ENCODE results near the gene WWC2.

The WWC2 gene

GRCh38 chr4:183329954-183330742, 231.1 kb downstream of the WWC2 start:
- no peak overlapping the region for H3K4me3 Mint-ChIP-seq
- no peak overlapping the region for H3K27ac Mint-ChIP-seq (ENCODE audit: low read depth)
- DNase-seq (ENCODE audit: low spot score in 2 of 2): no peak
- H3K36me3 Mint-ChIP-seq (ENCODE audit: insufficient read depth): no peaks in the 10 kb centered on the region
- H3K27me3 Mint-ChIP-seq: peaks cover 39% of the 10 kb centered on the region
- H3K4me1 Mint-ChIP-seq: no peaks in the 10 kb centered on the region
- ATAC-seq (replicated peaks; ENCODE audit: extremely low read depth, poor library complexity, severe bottlenecking): no peak
- no peaks in the 10 kb centered on the region for H3K9me3 Mint-ChIP-seq

- Mint-ChIP-seq H3K9me3 (no peaks in the 10 kb centered on the region), H3K36me3 (ENCODE audit: insufficient read depth) (no peaks in the 10 kb centered on the region), H3K4me3 (no peak overlapping the region), H3K4me1 (no peaks in the 10 kb centered on the region), H3K27ac (ENCODE audit: low read depth) (no peak overlapping the region), H3K27me3 (peaks cover 39% of the 10 kb centered on the region)
- ATAC-seq (replicated peaks; ENCODE audit: extremely low read depth, poor library complexity, severe bottlenecking) (no peak), DNase-seq (ENCODE audit: low spot score in 2 of 2) (no peak)
Measured at GRCh38 chr4:183330841-183331240, 231.8 kb downstream of the WWC2 start.

GRCh38 chr4:183332447-183332846, 233.4 kb downstream of the WWC2 start:
- no peak overlapping the region for H3K4me3 Mint-ChIP-seq
- no peaks in the 10 kb centered on the region for H3K4me1 Mint-ChIP-seq
- ATAC-seq (replicated peaks; ENCODE audit: extremely low read depth, poor library complexity, severe bottlenecking) (no peak), DNase-seq (ENCODE audit: low spot score in 2 of 2) (no peak)
- H3K36me3 Mint-ChIP-seq (ENCODE audit: insufficient read depth): no peaks in the 10 kb centered on the region
- no peak overlapping the region for H3K27ac Mint-ChIP-seq (ENCODE audit: low read depth)
- H3K9me3 Mint-ChIP-seq: no peaks in the 10 kb centered on the region
- peaks cover 36% of the 10 kb centered on the region for H3K27me3 Mint-ChIP-seq

GRCh38 chr4:183333202-183333601, 234.1 kb downstream of the WWC2 start:
- Mint-ChIP-seq H3K4me1 (no peaks in the 10 kb centered on the region), H3K36me3 (ENCODE audit: insufficient read depth) (no peaks in the 10 kb centered on the region), H3K27ac (ENCODE audit: low read depth) (no peak overlapping the region), H3K4me3 (no peak overlapping the region), H3K27me3 (peaks cover 36% of the 10 kb centered on the region), H3K9me3 (no peaks in the 10 kb centered on the region)
- ATAC-seq (replicated peaks; ENCODE audit: extremely low read depth, poor library complexity, severe bottlenecking): no peak
- no peak for DNase-seq (ENCODE audit: low spot score in 2 of 2)

GRCh38 chr4:183333983-183334382, 234.9 kb downstream of the WWC2 start:
- no peaks in the 10 kb centered on the region for H3K36me3 Mint-ChIP-seq (ENCODE audit: insufficient read depth)
- H3K4me3 Mint-ChIP-seq: no peak overlapping the region

GRCh38 chr4:183335369-183335940, 236.4 kb downstream of the WWC2 start:
- Mint-ChIP-seq H3K4me1 (no peaks in the 10 kb centered on the region), H3K27me3 (peaks cover 36% of the 10 kb centered on the region), H3K27ac (ENCODE audit: low read depth) (no peak overlapping the region), H3K4me3 (no peak overlapping the region), H3K9me3 (no peaks in the 10 kb centered on the region), H3K36me3 (ENCODE audit: insufficient read depth) (no peaks in the 10 kb centered on the region)
- DNase-seq (ENCODE audit: low spot score in 2 of 2) (no peak), ATAC-seq (replicated peaks; ENCODE audit: extremely low read depth, poor library complexity, severe bottlenecking) (no peak)

More at GRCh38 chr4:183333983-183334382, 234.9 kb downstream of the WWC2 start:
- H3K27ac Mint-ChIP-seq (ENCODE audit: low read depth): no peak overlapping the region
- DNase-seq (ENCODE audit: low spot score in 2 of 2) (no peak), ATAC-seq (replicated peaks; ENCODE audit: extremely low read depth, poor library complexity, severe bottlenecking) (no peak)
- H3K9me3 Mint-ChIP-seq: no peaks in the 10 kb centered on the region
- H3K4me1 Mint-ChIP-seq: no peaks in the 10 kb centered on the region
- H3K27me3 Mint-ChIP-seq: peaks cover 36% of the 10 kb centered on the region

GRCh38 chr4:183337349-183337748, 238.3 kb downstream of the WWC2 start:
- ATAC-seq (replicated peaks; ENCODE audit: extremely low read depth, poor library complexity, severe bottlenecking) (no peak), DNase-seq (ENCODE audit: low spot score in 2 of 2) (no peak)
- Mint-ChIP-seq H3K4me1 (no peaks in the 10 kb centered on the region), H3K9me3 (no peaks in the 10 kb centered on the region), H3K36me3 (ENCODE audit: insufficient read depth) (no peaks in the 10 kb centered on the region), H3K27ac (ENCODE audit: low read depth) (no peak overlapping the region), H3K27me3 (peaks cover 31% of the 10 kb centered on the region), H3K4me3 (no peak overlapping the region)

- Mint-ChIP-seq H3K4me3 (no peak overlapping the region), H3K36me3 (ENCODE audit: insufficient read depth) (no peaks in the 10 kb centered on the region), H3K27ac (ENCODE audit: low read depth) (no peak overlapping the region), H3K27me3 (peaks cover 27% of the 10 kb centered on the region), H3K4me1 (no peaks in the 10 kb centered on the region), H3K9me3 (no peaks in the 10 kb centered on the region)
- ATAC-seq (replicated peaks; ENCODE audit: extremely low read depth, poor library complexity, severe bottlenecking): no peak
- no peak for DNase-seq (ENCODE audit: low spot score in 2 of 2)
Measured at GRCh38 chr4:183337833-183338232, 238.8 kb downstream of the WWC2 start.

- no peaks in the 10 kb centered on the region for H3K4me1 Mint-ChIP-seq
- ATAC-seq (replicated peaks; ENCODE audit: extremely low read depth, poor library complexity, severe bottlenecking): no peak
Measured at GRCh38 chr4:183342541-183343533, 243.8 kb downstream of the WWC2 start.

GRCh38 chr4:183343730-183344129, 244.7 kb downstream of the WWC2 start:
- H3K36me3 Mint-ChIP-seq (ENCODE audit: insufficient read depth): no peaks in the 10 kb centered on the region
- H3K9me3 Mint-ChIP-seq: no peaks in the 10 kb centered on the region
- ATAC-seq (replicated peaks; ENCODE audit: extremely low read depth, poor library complexity, severe bottlenecking) (no peak), DNase-seq (ENCODE audit: low spot score in 2 of 2) (no peak)
- H3K4me3 Mint-ChIP-seq: no peak overlapping the region
- H3K27ac Mint-ChIP-seq (ENCODE audit: low read depth): no peak overlapping the region
- no peaks in the 10 kb centered on the region for H3K4me1 Mint-ChIP-seq
- peaks cover 47% of the 10 kb centered on the region for H3K27me3 Mint-ChIP-seq

More at GRCh38 chr4:183342541-183343533, 243.8 kb downstream of the WWC2 start:
- no peak for DNase-seq (ENCODE audit: low spot score in 2 of 2)
- Mint-ChIP-seq H3K27me3 (peaks cover 38% of the 10 kb centered on the region), H3K36me3 (ENCODE audit: insufficient read depth) (no peaks in the 10 kb centered on the region), H3K27ac (ENCODE audit: low read depth) (no peak overlapping the region), H3K9me3 (no peaks in the 10 kb centered on the region), H3K4me3 (no peak overlapping the region)

- Mint-ChIP-seq H3K4me3 (no peak overlapping the region), H3K4me1 (no peaks in the 10 kb centered on the region), H3K9me3 (no peaks in the 10 kb centered on the region), H3K36me3 (ENCODE audit: insufficient read depth) (no peaks in the 10 kb centered on the region), H3K27me3 (peaks cover 57% of the 10 kb centered on the region), H3K27ac (ENCODE audit: low read depth) (no peak overlapping the region)
- ATAC-seq (replicated peaks; ENCODE audit: extremely low read depth, poor library complexity, severe bottlenecking) (no peak), DNase-seq (ENCODE audit: low spot score in 2 of 2) (no peak)
Measured at GRCh38 chr4:183344523-183345255, 245.6 kb downstream of the WWC2 start.

GRCh38 chr4:183345261-183345660, 246.2 kb downstream of the WWC2 start:
- Mint-ChIP-seq H3K27ac (ENCODE audit: low read depth) (no peak overlapping the region), H3K27me3 (peaks cover 61% of the 10 kb centered on the region), H3K9me3 (no peaks in the 10 kb centered on the region), H3K4me3 (no peak overlapping the region), H3K4me1 (no peaks in the 10 kb centered on the region), H3K36me3 (ENCODE audit: insufficient read depth) (no peaks in the 10 kb centered on the region)
- no peak for ATAC-seq (replicated peaks; ENCODE audit: extremely low read depth, poor library complexity, severe bottlenecking)
- no peak for DNase-seq (ENCODE audit: low spot score in 2 of 2)
